ENCODE results near the gene GPX2. TPM values are rescaled to one million over a fixed set of nuclear protein-coding genes. Genes with fewer than 3 reads are reported as not detected.

Gene GPX2
- total RNA-seq, 6 experiments from 2014 or later, result 248 to 1,113 (median 341) TPM

DNA sequence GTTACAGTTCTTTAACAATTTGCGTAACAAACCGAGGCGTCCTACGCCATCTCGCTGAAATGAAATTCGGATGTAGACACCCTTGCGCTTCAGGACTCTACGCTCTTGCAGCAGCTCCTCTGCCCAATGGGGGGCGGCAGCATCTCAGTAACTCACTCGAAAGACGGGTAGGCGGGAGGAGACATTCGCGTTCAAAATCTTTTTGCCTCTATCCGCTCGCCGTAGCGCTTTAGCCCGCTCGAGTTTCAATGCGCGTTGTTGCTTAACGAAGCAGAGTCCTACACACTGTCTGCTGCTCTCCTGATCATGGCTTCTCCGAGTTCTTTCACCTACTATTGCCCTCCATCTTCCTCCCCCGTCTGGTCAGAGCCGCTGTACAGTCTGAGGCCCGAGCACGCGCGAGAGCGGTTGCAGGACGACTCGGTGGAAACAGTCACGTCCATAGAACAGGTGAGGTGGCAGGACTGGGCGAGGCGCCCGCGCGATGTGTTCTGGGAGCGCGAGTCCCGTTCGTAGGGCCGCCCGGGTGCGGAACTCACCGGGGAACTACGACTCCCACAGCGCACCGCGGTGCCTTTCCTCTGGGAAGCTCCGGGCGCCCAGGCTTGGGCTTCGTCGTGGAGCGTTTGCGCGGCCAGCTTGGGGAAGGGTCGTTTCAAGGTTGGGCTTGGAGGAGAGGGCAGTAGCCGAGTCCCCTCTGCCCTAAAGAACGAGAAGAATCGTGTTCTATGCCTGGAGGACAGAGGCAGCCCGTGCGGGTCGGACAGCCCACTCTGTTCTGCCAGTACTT, 44.3 kb upstream of the GPX2 start, which contains the start of gene FNTB:
TSS of gene FNTB (plus strand) at position 248 of the 790 bp plus-strand sequence. CDS start at position 307, 59 bp downstream.
- peak within 1 kb of the TSS; percentile 83 to 90 (median 86) for H3K27ac ChIP-seq
- H3K4me1 ChIP-seq, result peaks cover 0 to 26% (median 7%) of the 10 kb centered on the region in 4 donors
- H3K36me3 ChIP-seq, result no peaks in the 10 kb centered on the region
- under 1% methylated on average over 24 of the region's 65 CpGs for WGBS (ENCODE audit: insufficient coverage, low coverage, low lambda C conversion rate, missing lambda C conversion rate)
- DNase-seq, result peak; percentile 98 to 99 (median 98)
- TF ChIP-seq CTCF (IDR thresholded peaks at IDR 0.05) (peak; percentile 78 to 90 (median 84)), POLR2A (IDR thresholded peaks at IDR 0.05) (peak; percentile 53)
- H3K4me3 ChIP-seq, result peak within 1 kb of the TSS; percentile 70 to 76 (median 76)
- H3K9me3 ChIP-seq, result no peaks in the 10 kb centered on the region
- no peaks in the 10 kb centered on the region for H3K27me3 ChIP-seq
- intact Hi-C loops (cut with DNase I), result no loop called here
- peak; percentile 97 to 99 (median 97) for ATAC-seq

DNA sequence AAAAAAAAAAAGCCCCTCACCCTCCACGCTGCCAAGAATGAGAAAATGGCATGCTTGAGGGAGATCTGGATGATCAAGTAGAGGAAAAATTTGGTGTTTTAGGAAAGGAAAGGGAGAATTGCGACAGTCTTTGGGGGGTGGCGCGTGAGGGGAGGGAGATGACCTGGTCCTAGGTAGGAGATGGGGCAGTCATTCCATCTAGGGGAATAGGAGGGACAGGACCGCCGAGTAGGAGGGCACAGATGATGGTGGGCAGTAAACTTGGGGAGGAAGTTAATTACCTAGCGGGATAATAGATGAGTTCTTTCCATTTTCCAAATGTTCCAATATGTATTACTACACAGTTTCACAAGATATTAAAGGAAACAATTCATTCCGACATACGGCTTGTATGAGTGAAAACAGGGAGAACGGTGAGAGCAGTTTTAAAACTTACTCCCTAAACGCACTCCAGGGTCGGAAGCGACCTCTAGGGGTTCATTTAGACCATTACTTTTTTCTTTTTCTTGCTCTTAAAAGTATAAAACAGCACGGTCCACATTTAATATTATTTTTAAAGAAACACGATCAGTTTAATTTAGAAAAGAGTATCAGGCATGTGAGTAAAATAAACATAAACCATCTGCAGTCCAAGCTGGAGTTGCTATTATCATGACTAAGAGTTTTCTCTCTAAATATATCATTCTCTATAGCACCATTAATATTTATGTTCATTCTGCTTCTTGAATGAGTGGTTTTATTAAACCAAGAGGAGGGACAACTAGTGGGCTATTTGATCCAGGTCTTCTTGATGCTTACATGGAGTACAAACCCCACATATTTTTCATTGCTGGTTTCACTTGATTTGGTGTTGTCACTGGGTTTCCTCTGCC, 41.1 kb upstream of the GPX2 start:
- Histone ChIP-seq H3K36me3 (no peaks in the 10 kb centered on the region), H3K4me3 (peak overlapping the region in 2 of 3 donors; percentile 20 to 24), H3K27ac (no peak overlapping the region), H3K4me1 (peaks cover 0 to 8% (median 4%) of the 10 kb centered on the region in 4 donors), H3K9me3 (no peaks in the 10 kb centered on the region), H3K27me3 (no peaks in the 10 kb centered on the region)
- ATAC-seq (peak in 3 of 4 donors; percentile 21 to 32 (median 26)), DNase-seq (no peak)
- 3% methylated on average over 15 of the region's 15 CpGs for WGBS (ENCODE audit: insufficient coverage, low coverage, low lambda C conversion rate, missing lambda C conversion rate)
- intact Hi-C loops (cut with DNase I), result no loop called here
- no peak for TF ChIP-seq POLR2A (IDR thresholded peaks at IDR 0.05)
- peak; percentile 53 to 76 (median 74) for TF ChIP-seq CTCF (IDR thresholded peaks at IDR 0.05)

DNA sequence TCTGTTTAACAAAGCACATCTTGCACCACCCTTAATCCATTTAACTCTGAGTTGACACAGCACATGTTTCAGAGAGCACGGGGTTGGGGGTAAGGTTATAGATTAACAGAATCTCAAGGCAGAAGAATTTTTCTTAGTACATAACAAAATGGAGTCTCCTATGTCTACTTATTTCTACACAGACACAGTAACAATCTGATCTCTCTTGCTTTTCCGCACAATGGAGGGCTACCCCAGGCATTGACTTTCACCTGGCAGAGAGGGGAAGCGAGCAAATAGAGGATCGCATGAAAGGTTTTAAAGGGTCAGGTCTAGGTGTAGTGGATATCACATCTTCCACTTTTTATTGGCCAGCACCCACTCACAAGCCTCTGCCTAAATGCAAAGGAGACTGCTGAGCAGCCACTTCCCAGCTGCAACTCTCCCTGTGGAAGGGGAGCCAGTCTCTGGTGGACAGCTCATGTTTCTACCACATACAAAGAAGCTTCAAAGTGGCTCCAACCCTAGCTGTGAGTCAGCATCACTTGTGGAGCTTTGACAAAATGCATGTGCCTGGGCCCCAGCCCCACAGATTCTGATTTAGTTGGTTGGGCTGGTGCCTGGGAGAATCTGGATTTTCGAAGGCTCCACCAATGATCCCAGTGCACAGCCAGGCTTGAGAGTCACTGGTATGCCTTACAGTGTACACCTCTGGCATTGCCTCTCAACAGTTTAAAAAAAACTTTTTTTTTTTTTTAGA, 37.0 kb upstream of the GPX2 start:
- no peak for TF ChIP-seq POLR2A (IDR thresholded peaks at IDR 0.05)
- TF ChIP-seq CTCF (IDR thresholded peaks at IDR 0.05), result no peak
- WGBS (ENCODE audit: insufficient coverage, low coverage, low lambda C conversion rate, missing lambda C conversion rate), result 65% methylated on average over 4 of the region's 5 CpGs
- Histone ChIP-seq H3K4me1 (no peaks in the 10 kb centered on the region), H3K36me3 (no peaks in the 10 kb centered on the region), H3K4me3 (no peak overlapping the region), H3K9me3 (no peaks in the 10 kb centered on the region), H3K27ac (no peak overlapping the region), H3K27me3 (no peaks in the 10 kb centered on the region)
- no peak for ATAC-seq
- intact Hi-C loops (cut with DNase I), result no loop called here
- DNase-seq, result no peak

- intact Hi-C loops (cut with DNase I), result no loop called here
- no peaks in the 10 kb centered on the region for H3K36me3 ChIP-seq
- H3K4me3 ChIP-seq, result no peak overlapping the region
- DNase-seq (no peak), ATAC-seq (no peak)
- no peaks in the 10 kb centered on the region for H3K27me3 ChIP-seq
- peaks cover 0 to 7% (median 0%) of the 10 kb centered on the region in 4 donors for H3K4me1 ChIP-seq
- 71% methylated on average over 5 of the region's 8 CpGs for WGBS (ENCODE audit: insufficient coverage, low coverage, low lambda C conversion rate, missing lambda C conversion rate)
- no peak for TF ChIP-seq CTCF (IDR thresholded peaks at IDR 0.05)
- no peak for TF ChIP-seq POLR2A (IDR thresholded peaks at IDR 0.05)
- H3K27ac ChIP-seq, result no peak overlapping the region
- no peaks in the 10 kb centered on the region for H3K9me3 ChIP-seq
These were observed 32.0 kb upstream of the GPX2 start for GRCh38 chr14:64974563-64974962.

All from right lobe of liver (tissue), 6 donors.